HepG2 (cell line): ENCODE data around the gene CDH13. TPM values are rescaled to one million over a fixed set of nuclear protein-coding genes. Genes with fewer than 3 reads are reported as not detected.

ENCODE experiments used
- ATAC-seq: fragments of 200-7000 bp; cut with Tn5 transposase; 3 replicates; pipeline ENCODE4 v1.9.1; 2020; ENCODE audit warnings: mild to moderate bottlenecking, moderate library complexity
- BruUV-seq: library from RNA; stranded (reverse); fragments of 400-500 nt; replicated peaks from 2 replicates; lab custom pipeline; 2021; lab: Mats Ljungman, UMichigan
- CTCF ChIA-PET: fragments of 300-600 bp; formaldehyde crosslinking; extraction: SDS; loops from one replicate; lab custom pipeline; 2021; ENCODE audit warnings: low total read pairs, inconsistent platforms, low intra/inter-chr PET ratio; lab: Yijun Ruan, JAX
- POLR2A ChIA-PET: fragments of 350-600 bp; sonication (Branson Sonifier 250); formaldehyde crosslinking; loops from one replicate; lab custom pipeline; 2020; ENCODE audit warnings: antibody characterized with exemption, inconsistent platforms; lab: Yijun Ruan, JAX
- DNase-seq: peaks from one replicate; pipeline ENCODE4 v3.0.0-alpha.2; 2015; ENCODE audit warnings: low spot score
- FAIRE-seq: peaks from 3 replicates; lab custom pipeline; 2011; peaks lifted over from hg19 to GRCh38; lab: Jason Lieb, UNC
- H2AFZ ChIP-seq: one replicate; pipeline ENCODE4 v1.6.1; 2011; ENCODE audit warnings: low read length, inconsistent platforms
- H3K27ac ChIP-seq: fragments of 300-600 bp; 3 replicates; pipeline ENCODE4 v1.8.0; 2011; ENCODE audit warnings: mixed run types, mild to moderate bottlenecking, mixed read lengths, low read length, inconsistent platforms; ENCODE audit not compliant: insufficient read depth; ENCODE audit errors: extremely low read length
- H3K27me3 ChIP-seq, 2 experiments: fragments of 200-600 bp in 1 of 2; 2 replicates in 1 of 2; 3 replicates in 1 of 2; pipeline versions ENCODE4 v1.6.0 to v1.8.0; 2011; ENCODE audit warnings: low read length in 2 of 2, mild to moderate bottlenecking in 2 of 2, moderate library complexity in 2 of 2, inconsistent platforms in 1 of 2; ENCODE audit not compliant: insufficient read depth in 2 of 2, control insufficient read depth in 1 of 2
- H3K36me3 ChIP-seq, 2 experiments: fragments of 200-600 bp in 1 of 2; replicated peaks in 1 of 2; 2 replicates in 1 of 2; 3 replicates in 1 of 2; pipeline versions ENCODE4 v1.5.1 to v1.8.0; 2011; ENCODE audit warnings: low read length in 2 of 2, inconsistent platforms in 1 of 2; ENCODE audit not compliant: insufficient read depth in 2 of 2, control insufficient read depth in 1 of 2
- H3K4me1 ChIP-seq: 2 replicates; pipeline ENCODE4 v1.5.1; 2012; ENCODE audit warnings: low read length, inconsistent platforms; ENCODE audit not compliant: insufficient read depth
- H3K4me2 ChIP-seq: 2 replicates; pipeline ENCODE4 v1.6.0; 2011; ENCODE audit warnings: low read depth, low read length, inconsistent platforms
- H3K4me3 ChIP-seq, 3 experiments: fragments of 200-600 bp in 1 of 3; sonication (generic), shearing (Covaris generic) in 1 of 3; replicated peaks in 1 of 3; 2 replicates each; pipeline ENCODE4 v1.5.1; 2011 to 2016; ENCODE audit warnings: low read length in 3 of 3, inconsistent platforms in 2 of 3, low read depth in 2 of 3, mild to moderate bottlenecking in 2 of 3, control low read depth in 1 of 3, mixed read lengths in 1 of 3; ENCODE audit not compliant: insufficient read depth in 1 of 3
- H3K79me2 ChIP-seq: one replicate; pipeline ENCODE4 v1.6.1; 2011; ENCODE audit warnings: low read length, inconsistent platforms; ENCODE audit not compliant: insufficient read depth
- H3K9ac ChIP-seq: 2 replicates; pipeline ENCODE4 v1.6.0; 2011; ENCODE audit warnings: mild to moderate bottlenecking, low read depth, low read length, inconsistent platforms; ENCODE audit not compliant: insufficient read depth
- H3K9me3 ChIP-seq: 2 replicates; pipeline ENCODE4 v1.5.1; 2012; ENCODE audit warnings: mild to moderate bottlenecking, low read length
- H4K20me1 ChIP-seq: 2 replicates; pipeline ENCODE4 v1.6.0; 2011; ENCODE audit warnings: inconsistent platforms, mild to moderate bottlenecking, low read length, moderate library complexity; ENCODE audit not compliant: insufficient read depth
- FOXA3 ChIP-seq: IDR thresholded peaks from 2 replicates; pipeline ENCODE4 v1.6.1; 2016; ENCODE audit warnings: missing genetic modification reagents, missing compliant biosample characterization
- GMEB1 ChIP-seq: sonication (generic); formaldehyde crosslinking; IDR thresholded peaks from 2 replicates; pipeline ENCODE4 v1.5.1; 2020; ENCODE audit warnings: missing genetic modification reagents, mild to moderate bottlenecking, borderline replicate concordance
- HNRNPK ChIP-seq: fragments of 200-400 bp; formaldehyde crosslinking; IDR thresholded peaks from 2 replicates; pipeline ENCODE4 v1.6.1; 2018; ENCODE audit warnings: low read length, low read depth, moderate library complexity, mild to moderate bottlenecking; ENCODE audit not compliant: poor library complexity, severe bottlenecking
- KDM4B ChIP-seq: sonication (generic); formaldehyde crosslinking; IDR thresholded peaks from 2 replicates; pipeline ENCODE4 v1.4.0; 2020; ENCODE audit warnings: missing genetic modification reagents
- MYC ChIP-seq: sonication (generic); formaldehyde crosslinking; IDR thresholded peaks from 2 replicates; pipeline ENCODE4 v1.9.0; 2021; ENCODE audit warnings: missing genetic modification reagents, borderline replicate concordance
- PAXIP1 ChIP-seq: sonication (generic); formaldehyde crosslinking; conservative IDR thresholded peaks from 2 replicates; pipeline ENCODE4 v1.4.0; 2020; ENCODE audit warnings: mild to moderate bottlenecking, missing genetic modification reagents, moderate library complexity
- SMAD1 ChIP-seq: sonication (generic); formaldehyde crosslinking; IDR thresholded peaks from 2 replicates; pipeline ENCODE4 v1.4.0; 2020; ENCODE audit warnings: missing genetic modification reagents, low read depth, mild to moderate bottlenecking, borderline replicate concordance
- ZBTB20 ChIP-seq: sonication (generic); formaldehyde crosslinking; IDR thresholded peaks from 2 replicates; pipeline ENCODE4 v1.8.1; 2023; ENCODE audit warnings: missing genetic modification reagents, low read depth, mild to moderate bottlenecking, borderline replicate concordance
- ZFP82 ChIP-seq: sonication (generic); formaldehyde crosslinking; IDR thresholded peaks from 2 replicates; pipeline ENCODE4 v1.5.1; 2020; ENCODE audit warnings: mild to moderate bottlenecking, missing genetic modification reagents, borderline replicate concordance
- ZMAT5 ChIP-seq: sonication (generic); formaldehyde crosslinking; IDR thresholded peaks from 2 replicates; pipeline ENCODE4 v1.5.0; 2020; ENCODE audit warnings: mild to moderate bottlenecking, low read depth, missing genetic modification reagents, borderline replicate concordance
- ZNF850 ChIP-seq: sonication (generic); formaldehyde crosslinking; conservative IDR thresholded peaks from 2 replicates; pipeline ENCODE4 v1.9.0; 2021; ENCODE audit warnings: mild to moderate bottlenecking, missing genetic modification reagents
- ZNF891 ChIP-seq: sonication (generic); formaldehyde crosslinking; IDR thresholded peaks from 2 replicates; pipeline ENCODE4 v1.5.0; 2020; ENCODE audit warnings: mild to moderate bottlenecking, missing genetic modification reagents
- WGBS: methylation state at CpG from one replicate; pipeline ENCODE4 v1.1.6; 2017; ENCODE audit warnings: low lambda C conversion rate; 5-methylcytosine and 5-hydroxymethylcytosine counted together
- in situ Hi-C: cut with HindIII; loops from 2 replicates; pipeline ENCODE4 v1.10.0; 2017; ENCODE audit warnings: low pct_unique_long_range_greater_than_20kb; ENCODE audit not compliant: extremely low pct_ligation_motif_present
- intact Hi-C: fragments of 100-400 bp; cut with micrococcal nuclease; formaldehyde crosslinking; loops from one replicate; pipeline ENCODE4 v1.10.0; 2022; ENCODE audit not compliant: unreplicated experiment
- polyA plus RNA-seq, 8 experiments: library from polyadenylated mRNA; depleted of rRNA in 3 of 8; stranded (reverse) in 7 of 8; unstranded in 1 of 8; fragments of >200 nt; fragmentation: Illumina TruSeq in 4 of 8; extraction: Trizol in 4 of 8; gene quantifications; 2 replicates each; pipeline versions ENCODE4 v1.2.1 to v1.2.3, GENCODE V29; 2011 to 2016; ENCODE audit warnings: low read depth in 4 of 8, missing spikeins in 1 of 8, mixed read lengths in 1 of 8; ENCODE audit not compliant: insufficient read depth in 1 of 8
- total RNA-seq, 5 experiments: library from RNA; depleted of rRNA; stranded (reverse); fragments of >200 nt; fragmentation: Illumina TruSeq; extraction: Trizol; gene quantifications; 2 replicates each; pipeline ENCODE4 v1.2.3, GENCODE V29; 2016; ENCODE audit warnings: low read depth in 1 of 5

The CDH13 gene
- total and polyA plus RNA-seq, 2 of the 13 experiments (the other 11 are each of a cell fraction or from before 2014, with no cell fraction given) = not detected

GRCh38 chr16:83733301-83733700 is 1106.5 kb downstream of the CDH13 start:
- Histone ChIP-seq H3K79me2 (no peaks in the 10 kb centered on the region), H2AFZ (no peak overlapping the region), H4K20me1 (no peaks in the 10 kb centered on the region), H3K27me3 (0 out of 5 replicates have a peak, but pooled peaks cover 0 to 7% of the 10 kb centered on the region in 2 experiments), H3K27ac (no peak overlapping the region), H3K9me3 (peaks cover 15% of the 10 kb centered on the region; the same call in 1 of the 2 replicates), H3K9ac (no peak overlapping the region), H3K4me1 (no peaks in the 10 kb centered on the region), H3K4me3 (no peak overlapping the region), H3K36me3 (no peaks in the 10 kb centered on the region), H3K4me2 (no peak overlapping the region)
- in situ Hi-C loops (no loop called here), intact Hi-C loops (no loop called here)
- ATAC-seq (no peak), FAIRE-seq (no peak), DNase-seq (no peak)
- TF ChIP-seq ZFP82 (CRISPR knock-in tag) = no peak
- no peak for TF ChIP-seq GMEB1
- TF ChIP-seq ZNF850 (CRISPR knock-in tag) = no peak
- no peak for TF ChIP-seq MYC (CRISPR knock-in tag)
- no peak for TF ChIP-seq SMAD1 (CRISPR knock-in tag)
- no peak for TF ChIP-seq ZBTB20 (CRISPR knock-in tag)
- TF ChIP-seq HNRNPK = no peak
- no peak for TF ChIP-seq ZMAT5
- no peak for TF ChIP-seq FOXA3 (CRISPR knock-in tag)
- no peak for TF ChIP-seq KDM4B (CRISPR knock-in tag)
- TF ChIP-seq ZNF891 (CRISPR knock-in tag) = no peak
- TF ChIP-seq PAXIP1 = no peak
- 12% methylated on average over 6 of the region's 9 CpGs for WGBS
- ChIA-PET CTCF (no interaction called here), POLR2A (no interaction called here)
- BruUV-seq = no TSS peak
